OCI-LY7 (cell line): Measurements from ENCODE around the gene SMPD2. TPM values are rescaled to one million over a fixed set of nuclear protein-coding genes. Genes with fewer than 3 reads are reported as not detected.

ENCODE experiments used
- BruUV-seq: library from RNA; stranded (reverse); fragments of 400-500 nt; replicated peaks from 2 replicates; lab custom pipeline; 2021; lab: Mats Ljungman, UMichigan
- CTCF ChIA-PET: fragments of 300-600 bp; sonication (Branson Sonifier 250); formaldehyde crosslinking; loops from one replicate; lab custom pipeline; 2022; ENCODE audit warnings: antibody characterized with exemption; ENCODE audit not compliant: unreplicated experiment; lab: Charles Lee
- POLR2A ChIA-PET: fragments of 300-600 bp; sonication (Branson Sonifier 250); formaldehyde crosslinking; loops from one replicate; lab custom pipeline; 2022; ENCODE audit warnings: antibody characterized with exemption; lab: Charles Lee
- DNase-seq: peaks from one replicate; pipeline ENCODE4 v3.0.0-alpha.2; 2015; ENCODE audit warnings: low spot score
- H2AFZ ChIP-seq: fragments of 200-600 bp; sonication (generic), shearing (Covaris generic); 2 replicates; pipeline ENCODE4 v1.6.1; 2014; ENCODE audit warnings: mild to moderate bottlenecking, antibody characterized with exemption, low read length, moderate library complexity
- H3K27ac ChIP-seq: fragments of 200-600 bp; sonication (generic); 2 replicates; pipeline ENCODE4 v1.5.1; 2014; ENCODE audit warnings: mixed run types, low read depth, mild to moderate bottlenecking, moderate library complexity, low read length, inconsistent platforms; ENCODE audit not compliant: poor library complexity, severe bottlenecking
- H3K36me3 ChIP-seq: fragments of 200-600 bp; sonication (generic); 2 replicates; pipeline ENCODE4 v1.6.1; 2014; ENCODE audit warnings: mild to moderate bottlenecking, antibody characterized with exemption, low read length, moderate library complexity, mixed read lengths; ENCODE audit not compliant: insufficient read depth
- H3K4me1 ChIP-seq: fragments of 200-600 bp; sonication (generic); 2 replicates; pipeline ENCODE4 v1.5.1; 2014; ENCODE audit warnings: mild to moderate bottlenecking, low read length; ENCODE audit not compliant: insufficient read depth, poor library complexity, severe bottlenecking
- H3K4me2 ChIP-seq: fragments of 200-600 bp; sonication (generic); 2 replicates; pipeline ENCODE4 v1.6.1; 2014; ENCODE audit warnings: mild to moderate bottlenecking, low read length
- H3K4me3 ChIP-seq: fragments of 200-600 bp; sonication (generic); 2 replicates; pipeline ENCODE4 v1.5.1; 2014; ENCODE audit warnings: mild to moderate bottlenecking, low read depth, low read length; ENCODE audit not compliant: poor library complexity, severe bottlenecking
- H3K79me2 ChIP-seq: fragments of 200-600 bp; sonication (generic); 2 replicates; pipeline ENCODE4 v1.6.1; 2016; ENCODE audit warnings: low read depth, mild to moderate bottlenecking, low read length, moderate library complexity, mixed read lengths; ENCODE audit not compliant: insufficient read depth
- H3K9me2 ChIP-seq: fragments of 200-600 bp; sonication (generic); 2 replicates; pipeline ENCODE4 v1.6.1; 2016; ENCODE audit warnings: mild to moderate bottlenecking, low read length, mixed read lengths; ENCODE audit not compliant: insufficient read depth
- H3K9me3 ChIP-seq: fragments of 200-600 bp; sonication (generic); 2 replicates; pipeline ENCODE4 v1.6.1; 2014; ENCODE audit warnings: mild to moderate bottlenecking, mixed run types, low read length, mixed read lengths
- H4K20me1 ChIP-seq: fragments of 200-600 bp; sonication (generic); 2 replicates; pipeline ENCODE4 v1.6.1; 2014; ENCODE audit warnings: mild to moderate bottlenecking, antibody characterized with exemption, low read length, moderate library complexity, mixed read lengths; ENCODE audit not compliant: insufficient read depth
- EZH2phosphoT487 ChIP-seq: fragments of 200-600 bp; sonication (generic); IDR thresholded peaks from 2 replicates; pipeline ENCODE4 v1.6.1; 2018; ENCODE audit warnings: low read depth, borderline replicate concordance, mild to moderate bottlenecking, mixed run types, antibody characterized with exemption, low read length, moderate library complexity, mixed read lengths
- intact Hi-C: fragments of 100-400 bp; cut with micrococcal nuclease; formaldehyde crosslinking; loops from one replicate; pipeline ENCODE4 v1.10.0; 2022; ENCODE audit not compliant: unreplicated experiment
- total RNA-seq, 2 experiments: library from RNA; depleted of rRNA in 1 of 2; stranded (reverse); fragments of >200 nt in 1 of 2; shearing (Covaris generic) in 1 of 2; gene quantifications; 2 replicates each; pipeline ENCODE4 v1.2.3, GENCODE V29; 2014 to 2022
- TF ChIP-seq, protein P1 (sequence below): fragments of 200-600 bp; sonication (generic); conservative IDR thresholded peaks from 2 replicates; pipeline ENCODE4 v1.5.1; 2014; ENCODE audit warnings: mild to moderate bottlenecking, antibody characterized with exemption, low read length, moderate library complexity, mixed read lengths

Gene SMPD2
- total RNA-seq, 2 experiments from 2014 or later = 15.9 to 24.4 TPM

DNA sequence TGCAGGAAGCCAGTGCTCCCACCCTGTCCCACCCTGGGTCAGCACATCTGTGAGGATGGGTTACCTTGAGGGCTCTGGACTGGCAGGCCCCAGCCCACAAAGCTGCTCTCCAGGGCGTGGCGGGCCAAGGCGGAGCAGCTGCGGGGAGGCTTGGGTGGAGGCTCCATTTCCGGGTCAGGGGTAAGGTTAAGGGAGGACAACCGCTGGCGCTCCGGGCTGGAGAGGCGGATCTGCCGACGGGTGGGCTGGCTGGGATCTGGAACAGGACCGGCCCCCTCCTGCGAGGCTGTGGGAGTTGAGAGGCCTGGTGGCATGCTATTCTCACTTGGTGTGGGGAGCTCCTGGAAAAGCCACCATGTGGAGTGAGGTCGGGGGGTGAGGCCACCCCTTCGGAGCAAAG, 5.5 kb downstream of the SMPD2 start:
- no peak overlapping the region for H3K4me3 ChIP-seq
- no TSS peak for BruUV-seq
- no peaks in the 10 kb centered on the region for H3K79me2 ChIP-seq
- no peak for DNase-seq
- no peak overlapping the region for H3K27ac ChIP-seq
- no peaks in the 10 kb centered on the region for H3K9me2 ChIP-seq
- intact Hi-C loops = no loop called here
- ChIA-PET POLR2A (no interaction called here), CTCF (no interaction called here)
- H3K4me1 ChIP-seq = peaks cover 26% of the 10 kb centered on the region
- H3K36me3 ChIP-seq = peaks cover 77% of the 10 kb centered on the region
- no peak overlapping the region for H2AFZ ChIP-seq
- H3K4me2 ChIP-seq = no peak overlapping the region
- H3K9me3 ChIP-seq = no peaks in the 10 kb centered on the region
- no peaks in the 10 kb centered on the region for H4K20me1 ChIP-seq
- TF ChIP-seq EZH2phosphoT487 = no peak
- TF ChIP-seq, protein P1, sequence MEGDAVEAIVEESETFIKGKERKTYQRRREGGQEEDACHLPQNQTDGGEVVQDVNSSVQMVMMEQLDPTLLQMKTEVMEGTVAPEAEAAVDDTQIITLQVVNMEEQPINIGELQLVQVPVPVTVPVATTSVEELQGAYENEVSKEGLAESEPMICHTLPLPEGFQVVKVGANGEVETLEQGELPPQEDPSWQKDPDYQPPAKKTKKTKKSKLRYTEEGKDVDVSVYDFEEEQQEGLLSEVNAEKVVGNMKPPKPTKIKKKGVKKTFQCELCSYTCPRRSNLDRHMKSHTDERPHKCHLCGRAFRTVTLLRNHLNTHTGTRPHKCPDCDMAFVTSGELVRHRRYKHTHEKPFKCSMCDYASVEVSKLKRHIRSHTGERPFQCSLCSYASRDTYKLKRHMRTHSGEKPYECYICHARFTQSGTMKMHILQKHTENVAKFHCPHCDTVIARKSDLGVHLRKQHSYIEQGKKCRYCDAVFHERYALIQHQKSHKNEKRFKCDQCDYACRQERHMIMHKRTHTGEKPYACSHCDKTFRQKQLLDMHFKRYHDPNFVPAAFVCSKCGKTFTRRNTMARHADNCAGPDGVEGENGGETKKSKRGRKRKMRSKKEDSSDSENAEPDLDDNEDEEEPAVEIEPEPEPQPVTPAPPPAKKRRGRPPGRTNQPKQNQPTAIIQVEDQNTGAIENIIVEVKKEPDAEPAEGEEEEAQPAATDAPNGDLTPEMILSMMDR = no peak

DNA sequence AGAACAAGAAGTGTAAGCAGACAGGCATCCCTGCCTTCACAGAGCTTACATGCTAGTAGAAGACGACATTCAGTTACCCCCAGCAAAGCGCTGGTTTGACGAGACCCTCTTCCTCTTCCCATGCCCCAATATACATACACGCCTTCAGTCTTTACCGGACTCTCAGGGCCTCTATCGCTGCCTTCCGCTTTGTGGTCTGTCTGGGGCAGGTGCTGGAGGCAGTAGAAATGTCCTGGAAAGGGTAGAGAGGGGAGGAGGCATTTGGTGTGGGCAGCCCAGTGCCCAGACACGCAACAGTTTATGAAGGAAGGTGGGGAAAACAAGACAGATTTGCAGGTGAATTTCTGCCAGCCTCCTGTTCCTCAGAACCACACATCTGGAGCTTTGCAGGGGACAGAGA, 6.0 kb downstream of the SMPD2 start:
- Histone ChIP-seq H3K4me2 (no peak overlapping the region), H3K4me3 (no peak overlapping the region), H3K36me3 (peaks cover 82% of the 10 kb centered on the region), H3K79me2 (no peaks in the 10 kb centered on the region), H3K27ac (no peak overlapping the region), H2AFZ (no peak overlapping the region), H3K9me3 (no peaks in the 10 kb centered on the region), H3K4me1 (peaks cover 26% of the 10 kb centered on the region), H3K9me2 (no peaks in the 10 kb centered on the region), H4K20me1 (no peaks in the 10 kb centered on the region)
- no peak for TF ChIP-seq EZH2phosphoT487
- TF ChIP-seq, protein P1 = no peak
- BruUV-seq = no TSS peak
- ChIA-PET CTCF (no interaction called here), POLR2A (interaction anchor here (1.4 kb wide), 1 partner anchor 9 kb away, joined by 4 read pairs; the partner anchor contains the start of gene MICAL1)
- DNase-seq = no peak
- intact Hi-C loops = no loop called here

DNA sequence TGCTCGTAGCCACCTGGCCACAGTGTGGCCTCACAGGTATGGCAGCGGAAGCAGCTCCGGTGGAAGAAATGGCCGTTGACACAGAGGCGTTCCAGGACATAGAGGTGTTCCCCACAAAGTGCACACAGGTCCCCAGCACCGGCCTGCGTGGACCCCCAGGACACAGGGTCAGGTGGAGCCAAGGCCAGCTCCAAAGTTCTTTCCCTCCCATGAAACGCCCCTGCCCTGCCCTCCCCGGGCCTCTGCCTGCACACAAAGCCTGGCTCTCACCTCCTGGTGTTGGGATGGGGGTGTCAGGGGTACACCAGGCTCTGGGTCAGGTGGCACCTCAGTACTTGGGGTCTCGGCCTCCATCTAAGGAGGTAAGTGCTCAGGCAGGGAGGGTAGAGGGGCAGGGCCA, 6.6 kb downstream of the SMPD2 start:
- TF ChIP-seq, protein P1 = no peak
- H3K9me3 ChIP-seq = no peaks in the 10 kb centered on the region
- H3K4me2 ChIP-seq = no peak overlapping the region
- DNase-seq = no peak
- H2AFZ ChIP-seq = no peak overlapping the region
- no peaks in the 10 kb centered on the region for H4K20me1 ChIP-seq
- no peaks in the 10 kb centered on the region for H3K9me2 ChIP-seq
- H3K36me3 ChIP-seq = peaks cover 87% of the 10 kb centered on the region
- POLR2A ChIA-PET = interaction anchor here (1.4 kb wide), 1 partner anchor 9 kb away, joined by 4 read pairs; the partner anchor contains the start of gene MICAL1
- peaks cover 26% of the 10 kb centered on the region for H3K4me1 ChIP-seq
- H3K27ac ChIP-seq = no peak overlapping the region
- intact Hi-C loops = no loop called here
- BruUV-seq = no TSS peak
- H3K79me2 ChIP-seq = no peaks in the 10 kb centered on the region
- H3K4me3 ChIP-seq = no peak overlapping the region
- CTCF ChIA-PET = no interaction called here
